ENCODE measurements around the gene GCK. TPM values are rescaled to one million over a fixed set of nuclear protein-coding genes. Genes with fewer than 3 reads are reported as not detected.
"Not testable (repeated sequence)": the region's sequence is repeated elsewhere in the genome, so short reads cannot be mapped to it uniquely, and the experiment has no call there.

The GCK gene
- total RNA-seq, 1 experiment from 2014 or later: not detected

DNA sequence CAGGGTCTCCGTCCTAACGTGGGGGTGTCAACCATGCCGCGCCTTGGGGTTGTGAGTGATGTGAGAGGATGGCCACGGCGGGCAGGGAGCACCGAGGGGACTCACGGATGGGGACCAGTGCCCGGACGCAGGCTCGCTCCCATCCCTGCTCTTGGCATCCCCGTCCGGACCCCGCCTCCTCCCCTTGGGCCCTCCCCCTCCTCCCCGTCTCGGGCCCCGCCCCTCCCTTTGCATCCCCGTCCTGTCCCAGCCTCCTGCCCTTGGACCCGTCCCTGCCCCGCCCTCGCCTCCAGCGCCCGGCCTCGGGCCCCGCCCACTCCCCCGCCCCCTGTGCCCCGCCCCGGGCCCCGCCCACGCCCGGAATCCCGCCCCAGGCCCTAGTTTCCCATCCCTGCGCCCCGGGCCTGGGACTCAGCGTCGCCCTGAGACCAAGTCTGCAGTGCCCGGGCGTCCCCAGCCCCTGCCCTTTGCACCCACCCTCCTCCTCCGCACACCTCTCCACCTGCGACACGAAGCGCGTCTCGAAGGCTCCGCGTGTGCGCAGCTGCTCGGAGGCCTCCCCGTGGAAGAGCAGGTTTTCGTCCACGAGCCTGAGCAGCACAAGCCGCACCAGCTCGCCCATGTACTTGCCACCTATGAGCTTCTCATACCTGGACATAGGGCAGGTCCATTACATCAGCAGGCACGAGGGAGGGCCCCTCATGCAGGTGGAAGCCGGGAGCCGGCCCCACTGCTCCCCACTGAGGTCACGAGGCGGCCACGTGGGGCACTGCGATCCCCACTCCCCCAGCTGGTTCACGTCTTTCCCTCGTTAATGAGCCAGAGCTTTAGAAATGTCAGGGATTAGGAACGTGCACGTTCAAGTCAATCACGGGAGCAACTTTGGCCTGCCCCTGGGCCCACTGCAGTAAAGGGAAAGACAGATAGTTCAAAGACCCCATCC lies 43.0 kb downstream of the GCK start:
- peak; percentile 20 for DNase-seq (ENCODE audit: extremely low read depth, low read depth)

DNA sequence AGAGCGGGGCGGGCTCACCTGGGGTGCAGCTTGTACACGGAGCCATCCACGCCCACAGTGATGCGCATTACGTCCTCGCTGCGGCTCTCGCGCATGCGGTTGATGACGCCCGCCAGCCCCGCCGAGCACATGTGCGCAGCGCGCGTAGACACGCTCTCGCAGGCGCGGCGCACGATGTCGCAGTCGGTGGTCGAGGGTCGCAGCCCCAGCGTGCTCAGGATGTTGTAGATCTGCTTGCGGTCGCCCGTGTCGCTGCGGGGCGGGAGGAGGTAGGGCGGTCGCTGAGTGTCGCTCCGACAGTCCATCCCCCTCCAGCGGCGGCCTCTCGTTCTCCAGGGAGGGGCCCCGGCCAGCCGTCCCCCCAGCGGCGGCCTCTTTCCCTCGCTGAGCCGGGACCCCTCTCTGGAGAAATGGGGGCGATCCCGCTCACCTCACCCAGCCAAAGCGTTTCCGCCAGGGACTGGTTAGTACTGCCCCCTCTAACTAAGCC lies 43.7 kb downstream of the GCK start:
- no peak for DNase-seq (ENCODE audit: extremely low read depth, low read depth)

DNA sequence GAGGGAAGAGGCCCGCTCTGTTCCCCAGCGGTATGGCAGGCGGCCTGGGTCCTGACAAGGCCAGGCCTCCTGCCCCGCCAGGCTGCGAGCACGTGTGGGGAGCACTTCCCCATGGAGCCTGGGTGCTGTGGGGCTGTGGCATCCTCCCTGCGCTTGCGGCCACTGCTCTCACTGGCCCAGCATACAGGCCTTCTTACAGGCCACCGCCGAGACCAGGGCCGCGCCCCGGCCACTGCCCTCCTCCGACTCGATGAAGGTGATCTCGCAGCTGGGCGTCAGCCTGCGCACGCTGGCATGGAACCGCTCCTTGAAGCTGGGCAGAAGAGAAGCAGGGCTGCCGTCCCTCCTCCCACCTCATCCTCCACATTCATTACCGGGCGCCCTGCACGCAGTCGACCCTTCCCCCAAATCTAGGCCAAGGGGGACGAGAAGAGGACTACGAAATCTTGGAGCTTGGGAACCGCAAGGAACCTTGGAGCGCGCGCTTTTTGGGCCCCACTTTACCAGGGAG lies 44.2 kb downstream of the GCK start:
- no peak for DNase-seq (ENCODE audit: extremely low read depth, low read depth)

DNA sequence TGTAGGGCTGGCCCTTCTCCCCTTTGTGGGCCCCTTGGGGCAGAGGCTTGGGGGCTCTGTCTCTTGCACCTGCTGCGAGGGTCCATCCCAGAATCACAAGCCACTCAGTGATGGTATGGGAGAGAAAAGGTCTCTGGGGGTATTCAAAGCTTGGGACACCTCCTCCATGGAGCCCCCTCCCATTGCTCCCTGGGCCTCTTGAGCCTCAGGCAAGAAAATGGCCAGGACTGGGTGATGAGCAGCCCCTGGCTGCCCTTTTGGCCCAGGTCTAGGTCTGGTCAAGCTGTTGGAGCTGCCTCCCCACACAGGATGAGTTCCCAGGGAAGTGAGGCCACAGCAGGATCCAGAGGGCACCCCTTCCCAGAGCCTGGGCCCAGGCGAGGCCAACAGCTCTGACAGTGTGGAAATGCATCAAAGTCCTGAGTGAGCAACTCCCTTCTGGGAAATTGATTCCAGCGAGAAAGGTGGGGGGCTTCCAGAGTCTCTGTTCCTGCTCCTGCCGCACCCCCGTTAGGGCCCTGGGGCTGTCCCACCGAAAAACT lies 44.7 kb downstream of the GCK start:
- DNase-seq (ENCODE audit: extremely low read depth, low read depth): no peak

DNA sequence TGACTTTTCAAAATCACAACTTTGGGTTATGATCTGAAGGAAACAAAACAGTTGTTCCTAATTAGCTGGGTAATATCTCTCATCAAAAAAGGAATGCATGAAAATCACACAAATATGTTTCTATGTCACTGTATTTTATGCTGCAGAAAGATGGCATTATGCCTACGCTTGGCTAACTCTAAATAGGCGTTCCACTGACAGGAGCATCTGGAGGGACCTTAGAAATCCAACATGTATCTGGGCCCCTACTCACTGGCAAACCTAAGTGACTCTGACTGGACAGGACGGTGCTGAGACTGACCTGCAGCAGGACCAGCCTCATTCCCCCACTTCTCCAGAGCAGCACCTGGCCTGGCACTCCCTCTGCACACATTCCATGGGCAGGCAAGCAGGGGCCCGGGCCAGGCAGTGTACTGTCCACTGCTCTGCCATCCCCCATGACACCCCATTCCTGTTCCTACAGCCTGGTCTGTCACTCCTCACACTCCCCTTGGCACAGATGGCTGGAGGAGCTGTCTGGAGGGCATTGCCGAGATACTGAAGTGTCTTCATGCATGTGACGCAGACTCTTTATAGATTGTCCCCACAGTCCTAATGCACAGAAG lies 45.5 kb downstream of the GCK start:
- no peak for DNase-seq (ENCODE audit: extremely low read depth, low read depth)

DNA sequence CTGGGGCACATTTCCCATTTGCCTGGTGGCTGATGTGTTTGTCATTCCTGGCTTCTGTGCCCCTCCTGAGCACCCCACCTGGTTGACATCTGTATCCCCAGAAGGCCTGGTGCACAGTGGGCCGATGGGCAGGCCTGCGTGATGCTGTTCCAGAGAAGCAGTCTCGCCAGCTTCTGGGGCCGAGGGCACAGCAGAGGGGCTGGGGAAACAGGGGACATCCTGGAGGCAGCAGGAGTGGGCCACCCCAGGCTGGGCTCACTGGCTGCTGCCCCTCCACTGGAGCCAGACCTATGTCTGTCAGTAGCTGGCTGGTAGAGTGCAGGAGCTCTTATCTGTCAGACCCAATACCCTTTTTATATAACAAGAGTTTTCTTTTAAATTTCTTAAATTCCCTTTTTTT lies 47.2 kb downstream of the GCK start:
- DNase-seq (ENCODE audit: extremely low read depth, low read depth): no peak

DNA sequence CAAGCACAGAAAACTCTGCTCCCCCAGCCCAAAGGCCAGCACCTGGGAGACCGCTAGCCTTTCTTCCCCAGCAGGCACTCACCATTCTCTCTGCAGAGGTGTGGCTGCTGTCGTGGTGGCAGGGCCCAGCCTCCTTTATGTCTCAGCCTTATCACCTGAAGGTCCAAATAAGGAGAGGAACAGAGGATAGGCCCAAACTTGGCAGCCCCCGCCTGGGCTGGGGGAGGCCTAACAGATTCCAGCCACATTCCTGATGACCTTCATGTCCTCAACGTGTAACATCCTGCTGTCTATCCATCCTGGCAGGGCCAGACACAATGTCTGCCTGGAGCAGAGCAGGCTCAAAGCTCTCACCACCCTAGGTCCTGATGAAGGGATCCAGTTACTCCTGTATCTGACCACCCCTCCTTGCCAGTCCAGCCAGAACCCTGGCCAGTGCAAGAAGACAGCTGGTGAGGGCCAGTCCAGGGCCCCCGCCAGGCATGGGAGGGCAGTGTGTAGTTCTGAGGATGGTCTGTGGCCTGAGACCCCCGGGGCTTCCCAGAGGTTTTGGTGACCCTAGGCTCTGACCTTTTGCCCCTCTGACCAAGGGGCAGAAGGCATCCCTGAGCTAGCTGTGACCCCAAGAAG lies 47.9 kb downstream of the GCK start, which contains the start of gene MYL7:
Gene MYL7, minus strand, starts transcription at position 112 of the 630 bp plus-strand sequence. Its CDS starts 27 bp downstream, at position 85.
- DNase-seq (ENCODE audit: extremely low read depth, low read depth): no peak

DNA sequence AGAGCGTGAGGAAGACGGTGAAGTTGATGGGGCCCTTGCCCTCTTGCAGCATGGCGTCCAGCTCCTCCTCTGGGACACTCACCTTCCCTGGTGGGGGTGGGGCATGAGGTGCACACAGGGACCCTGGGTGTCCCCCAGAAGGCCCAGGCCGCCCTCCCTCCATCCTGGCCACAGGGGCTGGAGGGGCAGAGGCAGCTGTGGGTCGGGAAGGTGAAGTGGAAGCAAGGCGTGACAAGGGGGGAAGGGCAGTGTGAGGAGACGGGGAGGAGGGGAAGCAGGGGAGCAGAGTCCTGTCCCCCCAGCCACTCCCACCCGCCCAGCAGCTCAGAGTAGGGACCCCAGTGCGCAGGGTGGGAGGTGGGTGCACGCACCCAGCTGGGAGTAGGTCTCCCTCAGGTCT lies 48.9 kb downstream of the GCK start:
- DNase-seq (ENCODE audit: extremely low read depth, low read depth): no peak

DNA sequence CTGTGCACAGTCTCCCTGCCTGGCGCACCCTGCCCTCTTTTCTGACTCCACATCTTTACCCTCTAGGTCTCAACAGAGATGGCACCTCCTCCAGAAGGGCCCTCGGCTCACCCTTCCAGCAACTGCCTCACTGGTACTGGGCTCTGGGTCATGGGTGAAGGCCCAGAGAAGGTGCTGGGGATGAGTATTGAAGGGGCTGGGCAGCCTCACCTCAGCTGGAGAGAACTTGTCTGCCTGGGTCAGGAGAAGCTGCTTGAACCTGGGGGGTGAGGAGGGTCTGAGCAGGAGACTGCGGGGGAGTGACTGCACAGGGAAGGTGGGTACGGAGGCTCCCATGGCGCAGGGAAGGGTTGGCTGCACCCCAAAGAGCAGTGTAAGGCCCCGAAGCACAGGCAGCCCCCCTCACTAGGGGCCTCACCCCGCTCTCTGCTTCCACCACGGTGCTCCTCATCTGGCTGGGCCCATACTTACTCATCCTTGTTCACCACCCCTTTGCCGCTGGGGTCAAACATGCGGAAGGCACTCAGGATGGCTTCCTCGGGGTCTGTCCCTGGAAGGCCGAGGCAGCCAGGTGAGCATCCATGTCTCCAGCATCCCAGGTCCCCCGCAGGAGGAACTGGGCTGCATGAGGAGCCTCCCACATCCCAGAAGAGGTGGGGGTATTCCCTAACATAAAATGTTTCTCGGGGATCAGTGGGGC lies 49.8 kb downstream of the GCK start:
- no peak for DNase-seq (ENCODE audit: extremely low read depth, low read depth)

DNA sequence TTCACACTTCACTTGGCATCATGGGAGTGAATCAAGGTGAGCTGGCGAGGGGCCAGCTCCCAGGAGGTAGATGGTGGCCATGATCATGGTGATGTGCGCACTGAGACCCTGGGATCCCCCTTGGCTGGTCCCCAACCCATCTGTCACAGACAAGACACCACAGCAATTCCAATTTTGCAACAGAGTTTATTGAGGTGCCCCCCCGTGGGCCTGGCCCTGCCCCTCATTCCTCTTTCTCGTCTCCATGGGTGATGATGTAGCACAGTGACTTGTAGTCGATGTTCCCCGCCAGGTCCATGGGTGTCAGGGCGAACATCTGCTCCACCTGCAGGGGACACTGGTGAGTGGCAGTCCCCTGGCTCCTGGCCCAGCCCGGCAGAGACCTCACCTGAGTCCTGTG lies 50.5 kb downstream of the GCK start:
- DNase-seq (ENCODE audit: extremely low read depth, low read depth): no peak

DNA sequence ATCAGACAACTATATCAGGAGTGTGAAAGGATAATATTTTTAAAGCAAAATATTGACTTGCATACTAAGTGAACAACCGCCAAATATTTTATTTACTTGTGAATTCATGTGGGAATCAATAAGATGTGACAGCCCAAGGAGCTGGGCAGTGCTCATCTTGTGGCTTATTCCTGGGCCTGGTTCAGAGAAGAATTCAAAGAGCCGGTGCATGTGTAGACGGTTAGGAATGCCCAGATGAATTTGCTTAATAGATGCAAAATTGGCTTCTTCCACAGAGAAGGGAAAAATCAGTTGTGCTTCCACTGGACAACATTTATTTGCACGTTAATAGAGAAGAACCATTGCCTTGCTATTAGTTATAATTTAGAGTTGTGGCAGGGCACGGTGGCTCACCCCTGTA lies 52.5 kb downstream of the GCK start:
- no peak for DNase-seq (ENCODE audit: extremely low read depth, low read depth)

DNA sequence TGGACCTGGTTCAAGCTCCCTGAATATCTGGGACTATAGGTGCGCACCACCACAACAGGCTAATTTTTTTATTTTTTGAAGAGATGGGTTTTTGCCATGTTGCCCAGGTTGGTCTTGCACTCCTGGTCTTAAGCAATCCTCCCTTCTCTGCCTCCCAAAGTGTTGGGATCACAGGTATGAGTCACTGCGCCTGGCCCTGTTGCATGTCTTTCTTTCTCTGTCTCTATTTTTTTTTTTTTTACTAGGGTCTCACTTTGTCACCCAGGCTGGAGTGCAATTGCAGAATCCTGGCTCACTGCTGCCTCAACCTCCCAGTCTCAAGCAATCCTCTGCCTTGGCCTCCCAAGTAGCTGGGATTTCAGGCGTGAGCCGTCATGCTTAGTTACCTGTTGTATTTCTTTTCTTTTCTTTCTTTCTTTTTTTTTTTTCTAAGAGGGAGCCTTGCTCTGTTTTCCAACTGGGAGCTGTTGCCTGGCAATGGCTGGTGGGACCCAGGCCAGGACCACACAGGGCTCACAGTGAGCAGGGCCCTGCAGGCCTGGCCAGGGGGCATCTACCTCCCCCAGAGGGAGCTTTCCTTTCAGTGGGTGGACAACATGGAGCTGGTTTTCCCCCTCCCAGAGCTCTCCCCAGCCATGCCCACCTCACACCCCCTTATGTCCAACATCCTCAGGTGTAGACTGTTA lies 54.2 kb downstream of the GCK start:
- no peak for DNase-seq (ENCODE audit: extremely low read depth, low read depth)

DNA sequence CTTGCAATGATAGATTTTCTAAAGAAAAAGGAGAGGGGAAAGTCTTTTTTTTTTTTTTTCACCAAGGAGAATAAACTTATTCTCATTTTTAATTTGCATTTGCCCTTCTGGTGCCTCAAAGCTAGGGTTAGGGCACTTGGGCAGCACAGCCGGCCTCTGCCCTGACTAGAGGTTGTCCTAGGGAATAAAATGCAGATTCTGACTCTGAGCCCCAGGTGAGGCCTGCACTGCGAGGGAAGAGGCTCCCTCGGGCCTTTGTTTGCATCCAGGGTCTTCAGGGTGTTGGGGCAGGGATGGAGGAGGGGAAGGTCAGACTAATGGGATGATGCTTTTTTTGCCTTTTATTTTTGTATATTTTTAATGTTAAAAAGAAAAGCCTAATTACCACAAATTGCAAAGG lies 55.9 kb downstream of the GCK start:
- DNase-seq (ENCODE audit: extremely low read depth, low read depth): no peak

DNA sequence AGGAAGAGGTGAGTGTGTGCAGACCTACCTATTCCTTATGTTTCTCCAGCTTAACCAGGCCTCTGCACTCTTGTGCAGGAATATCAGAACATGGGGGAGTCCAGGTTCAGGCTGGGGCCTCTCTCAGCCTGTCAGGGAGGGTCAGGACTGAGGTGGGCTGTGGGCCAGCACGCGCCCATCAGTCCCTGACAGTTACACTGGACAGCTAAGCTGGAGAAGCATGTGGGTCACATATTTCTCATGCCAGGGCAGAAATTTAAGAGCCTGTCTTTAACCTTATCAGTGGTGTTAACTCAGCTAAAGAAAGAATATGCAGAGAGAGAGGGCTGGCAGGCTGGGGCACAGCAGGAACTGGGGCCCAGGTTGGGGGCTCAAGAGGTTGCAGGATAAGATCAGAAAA lies 57.2 kb downstream of the GCK start:
- DNase-seq (ENCODE audit: extremely low read depth, low read depth): no peak

DNA sequence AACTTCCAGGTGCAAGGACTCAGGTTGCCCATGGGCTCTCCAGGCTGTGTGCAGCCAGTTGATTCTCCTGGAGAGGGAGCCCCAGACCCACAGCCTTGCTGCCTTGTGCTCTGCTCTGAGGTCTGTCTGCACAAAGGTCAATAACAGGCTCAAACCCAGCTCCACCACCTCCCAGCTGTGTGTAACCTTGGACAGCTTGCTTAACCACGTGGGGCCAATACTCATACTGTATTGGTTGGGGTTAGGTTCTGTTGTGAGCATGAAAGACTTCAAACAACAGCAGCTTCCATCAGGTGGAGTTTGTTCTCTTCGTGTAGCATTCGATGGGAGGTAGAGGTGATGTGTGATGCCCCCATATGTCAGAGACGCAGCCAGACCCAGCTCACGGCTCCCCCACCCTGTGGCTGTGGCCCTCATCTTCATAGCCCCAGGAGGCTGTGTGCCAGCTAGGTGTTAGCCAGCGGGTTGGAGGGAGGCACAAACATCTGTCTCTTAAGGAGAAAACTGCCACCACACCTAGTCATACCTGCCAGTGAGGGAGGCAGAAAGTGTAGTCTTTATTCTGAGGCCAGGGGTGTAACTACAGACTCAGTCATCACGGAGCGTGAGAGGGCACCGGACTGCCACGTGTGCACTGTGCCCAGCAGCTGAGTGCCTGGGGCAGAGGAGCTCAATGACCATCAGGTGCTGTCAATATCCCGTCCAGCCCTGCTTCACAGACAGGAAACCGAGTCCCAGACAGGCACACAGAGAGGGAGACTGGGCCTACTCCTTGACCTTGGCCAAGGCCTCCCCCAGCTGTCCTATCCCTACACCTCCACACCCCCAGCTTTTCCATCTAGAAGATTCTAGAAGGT lies 57.8 kb downstream of the GCK start:
- no peak for DNase-seq (ENCODE audit: extremely low read depth, low read depth)

DNA sequence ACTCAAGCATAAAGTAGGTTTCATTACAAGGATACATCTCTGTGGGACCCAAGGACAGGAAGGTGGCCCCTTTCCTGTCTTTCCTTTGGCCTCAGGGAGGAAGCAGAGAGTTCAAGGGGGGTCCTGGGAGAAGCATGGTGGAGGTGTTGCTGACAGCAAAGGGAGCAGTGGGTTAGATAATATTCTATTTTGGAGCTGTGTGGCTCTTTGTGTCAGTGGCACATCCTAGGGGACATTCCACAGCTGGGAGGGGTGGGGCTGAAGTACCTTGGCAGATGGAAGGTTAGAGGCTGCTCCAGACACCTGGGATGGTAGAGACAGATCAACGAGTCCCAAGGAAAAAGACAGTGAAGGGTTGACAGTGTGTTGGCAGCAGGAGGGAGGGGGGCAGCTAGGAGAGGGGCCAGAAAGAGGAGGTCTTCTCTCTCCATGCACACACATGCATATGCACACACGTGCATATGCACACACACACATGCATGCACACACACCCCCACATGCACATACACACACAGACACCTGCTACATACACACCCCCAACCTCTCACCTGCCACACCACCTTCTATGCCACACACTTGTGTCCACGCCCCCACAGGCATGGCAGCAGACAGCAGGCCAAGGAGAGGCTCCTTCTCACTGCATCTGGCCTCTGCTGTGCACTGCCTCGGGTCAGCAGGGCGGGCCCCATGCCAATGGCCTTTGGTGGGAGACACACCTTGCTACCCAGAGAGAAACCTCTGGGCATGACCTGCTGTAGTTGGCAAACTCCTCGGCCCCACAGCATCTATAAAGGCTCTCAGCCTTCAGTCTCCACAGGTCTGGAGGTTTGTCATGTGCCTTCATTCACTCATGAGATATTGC lies 60.3 kb downstream of the GCK start:
- DNase-seq (ENCODE audit: extremely low read depth, low read depth): no peak

DNA sequence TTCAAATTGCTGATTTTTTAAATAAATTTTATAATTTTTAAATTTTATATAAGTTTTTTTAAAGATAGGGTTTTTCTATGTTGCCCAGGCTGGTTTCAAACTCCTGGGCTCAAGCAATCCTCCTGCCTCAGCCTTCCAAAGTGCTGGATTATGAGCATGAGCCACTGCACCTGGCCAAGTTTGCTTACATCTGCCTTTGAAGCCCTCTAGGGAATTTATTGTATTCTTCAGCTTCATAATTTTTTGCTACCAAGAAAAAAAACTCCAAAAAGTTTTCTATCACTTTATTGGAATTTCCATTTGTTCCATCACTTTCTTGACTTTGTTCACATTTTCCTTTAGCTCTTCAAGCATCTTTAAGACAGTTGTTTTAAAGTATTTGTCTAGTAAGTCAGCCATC lies 62.1 kb downstream of the GCK start:
- no peak for DNase-seq (ENCODE audit: extremely low read depth, low read depth)

DNA sequence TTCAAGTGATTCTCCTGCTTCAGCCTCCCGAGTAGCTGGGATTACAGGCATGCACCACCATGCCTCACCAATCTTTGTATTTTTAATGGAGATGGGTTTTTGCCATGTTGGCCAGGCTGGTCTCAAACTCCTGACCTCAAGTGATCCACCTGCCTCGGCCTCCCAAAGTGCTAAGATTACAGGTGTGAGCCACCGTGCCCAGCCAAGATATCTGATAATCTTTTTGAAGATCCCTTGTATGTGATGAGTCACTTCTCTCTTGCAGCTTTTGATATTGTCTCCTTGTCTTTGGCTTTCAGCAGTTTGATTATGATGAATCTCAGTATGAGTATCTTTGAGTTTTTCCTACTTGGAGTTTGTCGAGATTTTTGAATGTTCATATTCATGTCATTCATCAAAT lies 62.7 kb downstream of the GCK start:
- not testable (repeated sequence) for DNase-seq (ENCODE audit: extremely low read depth, low read depth)
